ENCODE results near the gene TAC4.
"Not testable (repeated sequence)": the region's sequence is repeated elsewhere in the genome, so short reads cannot be mapped to it uniquely, and the experiment has no call there.

Gene TAC4

GRCh38 chr17:49830605-49831004 lies 17.3 kb downstream of the TAC4 start:
- TF ChIP-seq CTCF (IDR thresholded peaks at IDR 0.05; ENCODE audit: unreplicated experiment in 3 of 3): no peak
- no peak overlapping the region for H3K27ac Mint-ChIP-seq
- H3K9me3 Mint-ChIP-seq: no peaks in the 10 kb centered on the region
- no peaks in the 10 kb centered on the region for H3K27me3 Mint-ChIP-seq (ENCODE audit: low read depth)
- peaks cover 65% of the 10 kb centered on the region for H3K36me3 Mint-ChIP-seq (ENCODE audit: low read depth)
- H3K4me3 Mint-ChIP-seq: no peak overlapping the region
- peaks cover 5% of the 10 kb centered on the region for H3K4me1 Mint-ChIP-seq

- Mint-ChIP-seq H3K27me3 (ENCODE audit: low read depth) (no peaks in the 10 kb centered on the region), H3K9me3 (no peaks in the 10 kb centered on the region), H3K36me3 (ENCODE audit: low read depth) (peaks cover 67% of the 10 kb centered on the region), H3K4me3 (no peak overlapping the region), H3K4me1 (no peaks in the 10 kb centered on the region), H3K27ac (no peak overlapping the region)
- no peak for TF ChIP-seq CTCF (IDR thresholded peaks at IDR 0.05; ENCODE audit: unreplicated experiment in 3 of 3)
Measured at GRCh38 chr17:49829026-49829425, 18.8 kb downstream of the TAC4 start.

DNA sequence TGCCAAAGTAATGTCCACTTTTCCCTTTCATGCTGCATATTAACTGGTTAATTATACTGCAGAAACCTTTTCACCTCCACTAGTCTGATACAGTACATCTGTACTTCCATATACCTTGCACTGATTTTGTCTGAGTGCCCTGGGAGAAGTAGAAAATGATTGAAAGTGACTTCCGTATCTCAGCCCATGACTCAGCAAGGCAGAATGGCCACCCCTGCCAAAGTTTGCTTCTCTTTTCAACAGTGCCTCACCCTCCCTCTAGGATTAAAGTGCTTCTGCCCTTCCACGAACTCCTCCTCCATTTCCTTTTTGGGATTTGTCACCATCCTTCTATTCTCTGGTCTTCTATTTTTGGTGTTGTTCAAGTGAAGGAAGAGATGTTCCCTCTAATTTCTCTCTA lies 19.5 kb downstream of the TAC4 start:
- H3K9me3 Mint-ChIP-seq; H3K4me1 Mint-ChIP-seq; H3K27me3 Mint-ChIP-seq (ENCODE audit: low read depth); H3K27ac Mint-ChIP-seq; H3K4me3 Mint-ChIP-seq: not testable (repeated sequence)
- peaks cover 67% of the 10 kb centered on the region for H3K36me3 Mint-ChIP-seq (ENCODE audit: low read depth)

GRCh38 chr17:49825645-49826044 lies 22.2 kb downstream of the TAC4 start:
- no peaks in the 10 kb centered on the region for H3K9me3 Mint-ChIP-seq
- H3K4me1 Mint-ChIP-seq: no peaks in the 10 kb centered on the region
- peaks cover 72% of the 10 kb centered on the region for H3K36me3 Mint-ChIP-seq (ENCODE audit: low read depth)

GRCh38 chr17:49823614-49824013 lies 24.3 kb downstream of the TAC4 start:
- H3K27ac Mint-ChIP-seq: no peak overlapping the region

More at GRCh38 chr17:49825645-49826044, 22.2 kb downstream of the TAC4 start:
- Mint-ChIP-seq H3K27ac (no peak overlapping the region), H3K4me3 (no peak overlapping the region), H3K27me3 (ENCODE audit: low read depth) (no peaks in the 10 kb centered on the region)
- no peak for TF ChIP-seq CTCF (IDR thresholded peaks at IDR 0.05; ENCODE audit: unreplicated experiment in 3 of 3)

GRCh38 chr17:49822829-49823228 lies 25.0 kb downstream of the TAC4 start:
- no peak overlapping the region for H3K27ac Mint-ChIP-seq
- H3K9me3 Mint-ChIP-seq: no peaks in the 10 kb centered on the region
- no peak for TF ChIP-seq CTCF (IDR thresholded peaks at IDR 0.05; ENCODE audit: unreplicated experiment in 3 of 3)
- peaks cover 72% of the 10 kb centered on the region for H3K36me3 Mint-ChIP-seq (ENCODE audit: low read depth)
- no peaks in the 10 kb centered on the region for H3K4me1 Mint-ChIP-seq
- no peaks in the 10 kb centered on the region for H3K27me3 Mint-ChIP-seq (ENCODE audit: low read depth)
- no peak overlapping the region for H3K4me3 Mint-ChIP-seq

More at GRCh38 chr17:49823614-49824013, 24.3 kb downstream of the TAC4 start:
- Mint-ChIP-seq H3K9me3 (no peaks in the 10 kb centered on the region), H3K4me3 (no peak overlapping the region), H3K36me3 (ENCODE audit: low read depth) (peaks cover 72% of the 10 kb centered on the region), H3K27me3 (ENCODE audit: low read depth) (no peaks in the 10 kb centered on the region), H3K4me1 (no peaks in the 10 kb centered on the region)
- TF ChIP-seq CTCF (IDR thresholded peaks at IDR 0.05; ENCODE audit: unreplicated experiment in 3 of 3): no peak
